HG03575 (cell line): ENCODE results near the gene SLC39A1.

Source experiments
- ATAC-seq: cut with Tn5 transposase; IDR thresholded peaks from one replicate; pipeline ENCODE4 v1.9.1; 2021; ENCODE audit not compliant: unreplicated experiment, insufficient number of reproducible peaks, low FRiP score; ENCODE audit errors: extremely low read depth

The SLC39A1 gene

GRCh38 chr1:153977250-153978240 lies 14.2 kb upstream of the SLC39A1 start, which contains the start of gene JTB:
JTB (minus strand) TSS chr1:153977674; CDS start chr1:153977252, 422 bp downstream.
- ATAC-seq: no peak

GRCh38 chr1:153976819-153977249 lies 13.5 kb upstream of the SLC39A1 start:
- ATAC-seq: no peak

GRCh38 chr1:153973525-153973924 lies 10.2 kb upstream of the SLC39A1 start:
- ATAC-seq: no peak

DNA sequence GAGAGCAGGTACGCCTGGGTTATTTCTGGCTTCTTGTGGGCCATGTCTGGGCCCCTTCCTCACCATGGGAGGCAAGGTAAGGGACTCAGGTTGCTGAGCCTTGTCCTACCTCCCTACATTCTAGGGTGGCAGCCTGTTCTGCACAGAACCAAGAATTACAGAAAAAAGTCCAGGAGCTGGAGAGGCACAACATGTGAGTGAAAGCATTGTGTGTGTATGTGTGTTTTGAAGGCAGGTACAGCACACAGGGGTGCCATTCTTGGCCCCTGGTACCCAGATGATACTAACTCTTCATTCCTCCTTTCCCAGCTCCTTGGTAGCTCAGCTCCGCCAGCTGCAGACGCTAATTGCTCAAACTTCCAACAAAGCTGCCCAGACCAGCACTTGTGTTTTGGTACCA lies 9.7 kb upstream of the SLC39A1 start:
- no peak for ATAC-seq

- no peak for ATAC-seq
Measured at GRCh38 chr1:153970346-153970745, 7.0 kb upstream of the SLC39A1 start.

DNA sequence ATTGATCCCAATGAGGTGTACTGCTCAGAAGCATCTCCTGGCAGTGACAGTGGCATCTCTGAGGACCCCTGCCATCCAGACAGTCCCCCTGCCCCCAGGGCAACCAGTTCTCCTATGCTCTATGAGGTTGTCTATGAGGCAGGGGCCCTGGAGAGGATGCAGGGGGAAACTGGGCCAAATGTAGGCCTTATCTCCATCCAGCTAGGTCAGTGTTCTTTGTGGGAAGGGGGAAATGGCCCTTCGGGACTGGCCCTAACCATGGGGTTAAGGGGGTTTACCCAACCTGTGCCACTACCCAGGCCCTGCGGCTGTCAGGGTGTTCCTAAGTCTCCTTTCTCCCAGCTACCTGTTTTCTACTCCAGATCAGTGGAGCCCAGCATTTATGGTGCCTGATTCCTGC lies 5.6 kb upstream of the SLC39A1 start:
- no peak for ATAC-seq

GRCh38 chr1:153968408-153968807 lies 5.1 kb upstream of the SLC39A1 start:
- no peak for ATAC-seq

GRCh38 chr1:153968000-153968363 lies 4.6 kb upstream of the SLC39A1 start:
- ATAC-seq: no peak

- peak; percentile 57 for ATAC-seq
Measured at GRCh38 chr1:153967107-153967999, 4.0 kb upstream of the SLC39A1 start, which contains the start of gene CREB3L4. CREB3L4 (plus strand) TSS chr1:153967902; CDS start chr1:153968526, 624 bp downstream.

GRCh38 chr1:153963850-153964331 lies 554 bp upstream of the SLC39A1 start:
- no peak for ATAC-seq

GRCh38 chr1:153962088-153963029 lies 978 bp downstream of the SLC39A1 start:
- ATAC-seq: no peak

DNA sequence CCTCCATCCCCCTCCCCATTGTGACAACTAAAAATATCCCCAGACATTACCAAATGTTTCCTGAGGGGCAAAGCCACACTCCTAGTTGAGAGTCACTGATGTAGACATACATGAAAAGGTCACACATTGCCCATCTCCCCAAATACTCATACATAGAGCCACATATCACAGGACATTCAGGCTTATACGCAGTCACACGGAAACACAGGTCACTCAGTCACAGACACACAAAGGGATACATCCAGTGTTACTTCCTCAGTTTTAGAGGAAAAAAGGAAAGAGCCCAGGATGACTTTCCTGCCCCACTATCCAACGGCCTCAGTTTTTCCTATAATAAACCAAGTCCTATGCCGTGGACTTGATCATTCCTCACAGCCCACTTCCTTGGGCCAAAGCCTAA lies 1.9 kb downstream of the SLC39A1 start:
- no peak for ATAC-seq

- ATAC-seq: no peak
Measured at GRCh38 chr1:153960206-153960605, 3.1 kb downstream of the SLC39A1 start.

DNA sequence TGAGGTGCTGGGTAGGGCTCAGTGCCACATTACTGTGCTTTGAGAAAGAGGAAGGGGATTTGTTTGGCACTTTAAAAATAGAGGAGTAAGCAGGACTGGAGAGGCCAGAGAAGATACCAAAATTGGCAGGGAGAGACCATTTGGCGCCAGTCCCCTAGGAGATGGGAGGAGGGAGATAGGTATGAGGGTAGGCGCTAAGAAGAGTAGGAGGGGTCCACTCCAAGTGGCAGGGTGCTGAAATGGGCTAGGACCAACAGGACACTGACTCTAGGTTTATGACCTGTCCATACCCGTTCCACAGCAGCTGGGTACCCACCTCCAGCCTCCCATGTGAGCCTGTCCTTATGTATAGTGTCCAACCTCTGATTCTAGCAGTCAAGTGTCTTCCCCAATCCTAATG lies 3.9 kb downstream of the SLC39A1 start:
- ATAC-seq: no peak

GRCh38 chr1:153958961-153959260 lies 4.4 kb downstream of the SLC39A1 start:
- no peak for ATAC-seq

- ATAC-seq: peak; percentile 46
Measured at GRCh38 chr1:153958111-153958960, 5.0 kb downstream of the SLC39A1 start, which contains the start of gene CRTC2. CRTC2 (minus strand) TSS chr1:153958612; CDS start chr1:153958497, 115 bp downstream.

- no peak for ATAC-seq
Measured at GRCh38 chr1:153957744-153958110, 5.6 kb downstream of the SLC39A1 start.
